Measurements from ENCODE around the gene STPG1.

- TF ChIP-seq CTCF (conservative IDR thresholded peaks at IDR 0.05 in 1 of 2, IDR thresholded peaks at IDR 0.05 in 1 of 2; ENCODE audit: extremely low read depth in 1 of 2, insufficient read depth in 1 of 2, low read depth in 1 of 2, low read length in 2 of 2) (no peak), EZH2 (IDR thresholded peaks at IDR 0.05; ENCODE audit: borderline replicate concordance, low read length) (no peak)
Observed at GRCh38 chr1:24362982-24363614, 50.5 kb downstream of the STPG1 start.

All from mammary epithelial cell (primary cell).